T-helper 2 cell treated with Interferon-gamma antibody and Interleukin-4, amounts not matched to agents 5 μg/mL and 100 μg/mL, for 36 hours (primary cell): ENCODE results near the gene ZNF746.

Experiments
- DNase-seq: peaks from one replicate; pipeline ENCODE4 v3.0.0; 2021; ENCODE audit warnings: low spot score
- H3K27ac Mint-ChIP-seq: one replicate; pipeline ENCODE4 v1.8.0; 2021; ENCODE audit warnings: mild to moderate bottlenecking, mixed read lengths
- H3K27me3 Mint-ChIP-seq: one replicate; pipeline ENCODE4 v1.8.0; 2021; ENCODE audit warnings: low read depth, mixed read lengths
- H3K36me3 Mint-ChIP-seq: one replicate; pipeline ENCODE4 v1.8.0; 2021; ENCODE audit warnings: low read depth, mixed read lengths
- H3K4me1 Mint-ChIP-seq: one replicate; pipeline ENCODE4 v1.8.0; 2021; ENCODE audit warnings: low read depth, mixed read lengths
- H3K4me3 Mint-ChIP-seq: one replicate; pipeline ENCODE4 v1.8.0; 2022; ENCODE audit warnings: mild to moderate bottlenecking, moderate library complexity, mixed read lengths
- H3K9me3 Mint-ChIP-seq: one replicate; pipeline ENCODE4 v1.8.0; 2021; ENCODE audit warnings: mixed read lengths

ZNF746 gene

DNA sequence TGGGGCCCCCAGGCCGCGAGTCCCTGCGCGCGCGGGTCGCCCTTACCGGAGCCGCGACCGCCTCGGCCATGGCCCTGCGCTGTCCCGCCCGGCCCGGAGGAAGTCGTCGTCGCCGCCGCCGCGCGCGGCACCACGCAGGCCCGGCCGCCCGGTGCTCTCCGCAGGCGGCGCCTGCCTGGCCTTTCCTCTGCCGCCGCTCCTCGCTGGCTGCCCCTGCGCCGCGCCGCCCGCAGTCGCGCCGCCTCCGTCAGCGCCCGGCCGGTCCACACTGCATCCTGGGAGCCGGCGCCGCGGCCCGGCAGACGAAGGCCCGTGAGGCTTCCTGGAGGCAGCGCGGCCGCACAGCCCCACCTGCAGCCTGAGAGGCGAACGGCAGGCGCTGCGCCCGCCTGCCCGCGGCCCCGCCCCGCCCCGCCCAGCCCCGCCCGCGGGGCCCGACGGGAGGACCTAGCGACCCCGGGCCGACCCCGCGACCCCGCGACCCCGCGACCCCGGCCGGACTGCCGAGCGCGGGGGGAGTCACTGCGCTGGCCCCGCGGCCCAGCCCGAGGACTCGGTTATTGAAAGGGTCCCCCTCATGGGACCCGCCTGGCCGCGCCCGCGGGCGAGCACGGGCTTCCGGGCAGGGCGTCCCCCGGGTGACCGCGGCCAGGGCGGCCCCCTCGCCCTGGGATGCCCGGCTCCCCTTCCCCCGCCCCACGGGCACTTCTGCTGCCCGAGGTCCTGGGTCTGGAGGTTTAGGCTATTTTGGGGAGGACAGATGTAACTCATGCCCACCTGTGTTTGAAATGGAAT, at the start of gene ZNF746:
ZNF746 (minus strand) TSS at position 343 of the 795 bp plus-strand sequence; CDS start at position 70, 273 bp downstream.
- H3K36me3 Mint-ChIP-seq: peaks cover 23% of the 10 kb centered on the region
- peak within 1 kb of the TSS; percentile 95 for H3K27ac Mint-ChIP-seq
- H3K9me3 Mint-ChIP-seq: no peaks in the 10 kb centered on the region
- DNase-seq: peak; percentile 85
- H3K4me3 Mint-ChIP-seq: peak within 1 kb of the TSS; percentile 97
- no peaks in the 10 kb centered on the region for H3K27me3 Mint-ChIP-seq
- peaks cover 25% of the 10 kb centered on the region for H3K4me1 Mint-ChIP-seq

- no peak for DNase-seq
- peaks cover 55% of the 10 kb centered on the region for H3K36me3 Mint-ChIP-seq
- no peaks in the 10 kb centered on the region for H3K27me3 Mint-ChIP-seq
- no peak overlapping the region for H3K4me3 Mint-ChIP-seq
- H3K4me1 Mint-ChIP-seq: no peaks in the 10 kb centered on the region
- H3K9me3 Mint-ChIP-seq: no peaks in the 10 kb centered on the region
- no peak overlapping the region for H3K27ac Mint-ChIP-seq
Measured at GRCh38 chr7:149547126-149547525, 49.5 kb upstream of the ZNF746 start.

GRCh38 chr7:149546331-149546730, 48.7 kb upstream of the ZNF746 start:
- Mint-ChIP-seq H3K36me3 (peaks cover 48% of the 10 kb centered on the region), H3K9me3 (no peaks in the 10 kb centered on the region), H3K27me3 (no peaks in the 10 kb centered on the region), H3K4me3 (no peak overlapping the region), H3K4me1 (no peaks in the 10 kb centered on the region), H3K27ac (no peak overlapping the region)
- no peak for DNase-seq

DNA sequence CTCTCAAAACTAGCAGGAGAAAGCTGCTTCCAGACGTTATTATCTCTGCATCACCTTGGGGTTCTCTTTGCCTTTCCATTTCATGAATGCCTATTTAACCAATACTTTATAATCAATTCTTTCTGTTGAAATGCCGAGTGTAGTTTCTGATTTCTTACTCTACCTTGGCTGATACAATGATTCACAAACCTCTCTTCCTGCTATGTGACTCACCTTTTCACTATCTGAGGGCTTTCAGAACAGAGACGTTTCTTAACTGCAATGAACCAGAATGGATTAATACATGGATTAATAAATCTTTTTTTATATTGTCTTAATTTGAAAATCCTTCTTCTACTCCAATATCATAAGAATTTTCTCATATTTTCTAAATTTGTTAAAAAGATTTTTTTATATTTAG, 46.4 kb upstream of the ZNF746 start:
- Mint-ChIP-seq H3K27ac (no peak overlapping the region), H3K4me1 (no peaks in the 10 kb centered on the region), H3K9me3 (peaks cover 6% of the 10 kb centered on the region), H3K27me3 (no peaks in the 10 kb centered on the region), H3K36me3 (peaks cover 38% of the 10 kb centered on the region), H3K4me3 (no peak overlapping the region)
- DNase-seq: no peak

DNA sequence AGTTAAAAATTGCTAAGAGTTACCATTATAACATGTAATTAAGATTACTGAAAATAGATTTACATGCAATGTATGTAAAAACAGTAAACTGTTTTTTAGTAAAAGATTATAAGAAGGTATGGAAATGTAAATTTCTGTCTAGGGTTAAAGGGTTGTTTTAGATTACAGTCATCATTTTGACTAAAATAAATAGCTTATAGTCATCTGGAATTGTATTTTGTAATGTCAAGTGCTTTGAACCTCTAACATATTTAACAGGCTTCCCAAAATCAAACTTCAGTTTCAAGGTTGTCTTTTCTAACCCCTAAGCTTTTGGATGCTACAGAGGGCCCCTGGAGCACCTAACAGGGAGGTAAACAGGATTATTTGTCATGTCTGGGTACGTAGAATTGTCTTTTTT, 35.0 kb upstream of the ZNF746 start:
- Mint-ChIP-seq H3K36me3 (peaks cover 11% of the 10 kb centered on the region), H3K27ac (no peak overlapping the region), H3K4me3 (no peak overlapping the region), H3K27me3 (no peaks in the 10 kb centered on the region), H3K4me1 (peaks cover 4% of the 10 kb centered on the region), H3K9me3 (peaks cover 44% of the 10 kb centered on the region)
- no peak for DNase-seq

GRCh38 chr7:149529136-149529718, 31.6 kb upstream of the ZNF746 start:
- Mint-ChIP-seq H3K27ac (no peak overlapping the region), H3K36me3 (peaks cover 8% of the 10 kb centered on the region), H3K27me3 (no peaks in the 10 kb centered on the region), H3K4me3 (no peak overlapping the region), H3K9me3 (peaks cover 43% of the 10 kb centered on the region), H3K4me1 (no peaks in the 10 kb centered on the region)
- no peak for DNase-seq

DNA sequence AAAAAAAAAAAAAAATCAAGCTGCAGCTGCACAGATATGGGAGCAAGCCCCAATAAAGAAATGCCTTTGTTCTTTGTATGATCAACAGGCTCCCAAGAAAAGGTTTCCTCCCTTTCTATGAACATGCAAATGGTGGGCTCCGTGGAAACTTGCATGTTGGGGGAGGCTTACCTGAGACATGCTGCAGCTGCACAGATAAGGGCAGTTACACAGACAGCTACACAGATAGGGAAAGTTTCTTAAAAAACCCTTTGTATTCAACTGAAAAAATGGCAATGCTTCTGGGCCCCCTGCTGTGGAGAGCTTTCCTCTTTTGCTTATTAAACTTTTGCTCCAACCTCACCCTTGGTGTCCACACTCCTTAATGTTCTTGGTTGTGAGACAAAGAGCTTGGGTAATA, 29.8 kb upstream of the ZNF746 start:
- H3K9me3 Mint-ChIP-seq: peaks cover 43% of the 10 kb centered on the region
- H3K27ac Mint-ChIP-seq: no peak overlapping the region
- H3K4me3 Mint-ChIP-seq: no peak overlapping the region
- H3K4me1 Mint-ChIP-seq: no peaks in the 10 kb centered on the region
- peaks cover 8% of the 10 kb centered on the region for H3K36me3 Mint-ChIP-seq
- H3K27me3 Mint-ChIP-seq: no peaks in the 10 kb centered on the region
- DNase-seq: no peak

- Mint-ChIP-seq H3K36me3 (peaks cover 6% of the 10 kb centered on the region), H3K27me3 (peaks cover 7% of the 10 kb centered on the region), H3K27ac (no peak overlapping the region), H3K9me3 (peaks cover 30% of the 10 kb centered on the region), H3K4me3 (no peak overlapping the region), H3K4me1 (no peaks in the 10 kb centered on the region)
- no peak for DNase-seq
Measured at GRCh38 chr7:149525280-149525679, 27.7 kb upstream of the ZNF746 start.

DNA sequence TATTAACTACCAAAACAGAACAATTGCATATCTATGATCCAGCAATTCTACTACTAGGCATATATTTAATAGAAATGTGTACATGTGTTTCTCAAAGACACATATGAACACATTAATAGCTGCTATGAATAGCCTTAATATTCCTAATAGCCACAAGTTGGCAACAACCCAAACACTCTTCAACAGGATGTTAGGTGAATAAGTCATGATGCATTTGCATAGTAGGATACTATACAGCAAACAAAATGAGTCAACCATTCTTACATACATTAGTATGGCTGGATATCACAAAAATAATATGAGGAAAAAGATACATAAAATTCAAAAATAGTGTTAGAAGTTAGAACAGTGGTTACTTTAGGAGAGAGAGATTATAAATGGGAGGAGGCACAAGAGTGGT, 26.8 kb upstream of the ZNF746 start:
- H3K9me3 Mint-ChIP-seq: peaks cover 22% of the 10 kb centered on the region

GRCh38 chr7:149510248-149510647, 12.6 kb upstream of the ZNF746 start:
- Mint-ChIP-seq H3K4me3 (no peak overlapping the region), H3K9me3 (peaks cover 57% of the 10 kb centered on the region), H3K27me3 (peaks cover 6% of the 10 kb centered on the region), H3K4me1 (no peaks in the 10 kb centered on the region), H3K27ac (no peak overlapping the region), H3K36me3 (peaks cover 3% of the 10 kb centered on the region)
- DNase-seq: no peak

More for the DNA sequence above, 26.8 kb upstream of the ZNF746 start:
- Mint-ChIP-seq H3K27me3 (peaks cover 13% of the 10 kb centered on the region), H3K27ac (no peak overlapping the region), H3K4me3 (no peak overlapping the region), H3K4me1 (no peaks in the 10 kb centered on the region), H3K36me3 (peaks cover 6% of the 10 kb centered on the region)
- no peak for DNase-seq

GRCh38 chr7:149509774-149510173, 12.2 kb upstream of the ZNF746 start:
- peaks cover 6% of the 10 kb centered on the region for H3K27me3 Mint-ChIP-seq
- no peak overlapping the region for H3K4me3 Mint-ChIP-seq
- H3K27ac Mint-ChIP-seq: no peak overlapping the region
- H3K36me3 Mint-ChIP-seq: peaks cover 3% of the 10 kb centered on the region
- H3K4me1 Mint-ChIP-seq: no peaks in the 10 kb centered on the region
- DNase-seq: no peak
- peaks cover 61% of the 10 kb centered on the region for H3K9me3 Mint-ChIP-seq

- Mint-ChIP-seq H3K36me3 (peaks cover 3% of the 10 kb centered on the region), H3K9me3 (peaks cover 37% of the 10 kb centered on the region), H3K27ac (no peak overlapping the region), H3K27me3 (no peaks in the 10 kb centered on the region), H3K4me3 (no peak overlapping the region), H3K4me1 (peaks cover under 1% of the 10 kb centered on the region)
- no peak for DNase-seq
Measured at GRCh38 chr7:149505551-149505950, 7.9 kb upstream of the ZNF746 start.

DNA sequence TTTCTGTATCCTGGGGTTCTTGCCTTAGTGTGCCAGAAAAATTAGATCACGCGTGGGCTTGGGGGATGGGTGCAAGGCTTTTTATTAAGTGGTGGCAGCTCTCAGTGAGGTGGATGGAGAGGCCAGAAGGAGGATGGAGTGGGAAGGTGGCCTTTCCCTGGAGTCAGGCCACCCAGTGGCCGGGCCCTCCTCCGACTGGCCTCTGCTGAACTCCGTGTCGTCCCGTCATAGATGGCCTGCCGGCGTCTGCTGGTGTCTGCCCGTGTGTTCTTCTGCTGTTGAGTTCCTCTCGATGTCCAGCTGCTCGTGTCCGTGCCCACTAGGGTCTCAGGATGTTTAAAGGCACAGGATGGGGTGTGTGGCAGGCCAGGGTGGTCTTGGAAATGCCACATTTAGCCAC, 4.0 kb upstream of the ZNF746 start:
- H3K27ac Mint-ChIP-seq: no peak overlapping the region
- peaks cover 11% of the 10 kb centered on the region for H3K4me1 Mint-ChIP-seq
- DNase-seq: no peak
- H3K4me3 Mint-ChIP-seq: no peak overlapping the region
- no peaks in the 10 kb centered on the region for H3K27me3 Mint-ChIP-seq
- H3K36me3 Mint-ChIP-seq: peaks cover 3% of the 10 kb centered on the region
- H3K9me3 Mint-ChIP-seq: peaks cover 10% of the 10 kb centered on the region

- Mint-ChIP-seq H3K4me3 (no peak overlapping the region), H3K36me3 (peaks cover 4% of the 10 kb centered on the region), H3K27ac (no peak overlapping the region), H3K9me3 (peaks cover 10% of the 10 kb centered on the region), H3K27me3 (no peaks in the 10 kb centered on the region), H3K4me1 (peaks cover 17% of the 10 kb centered on the region)
- no peak for DNase-seq
Measured at GRCh38 chr7:149500910-149501309, 3.3 kb upstream of the ZNF746 start.
